Stimulated activated CD8-positive, alpha-beta memory T cell treated with anti-CD3 and anti-CD28 coated beads, Interleukin-4, amount 100 ng/mL, for 24 hours (primary cell): ENCODE results near the gene ADIG.

Experiments used
- DNase-seq: peaks from one replicate; pipeline ENCODE4 v3.0.0-alpha.2; 2020; ENCODE audit warnings: low read depth

ADIG gene

DNA sequence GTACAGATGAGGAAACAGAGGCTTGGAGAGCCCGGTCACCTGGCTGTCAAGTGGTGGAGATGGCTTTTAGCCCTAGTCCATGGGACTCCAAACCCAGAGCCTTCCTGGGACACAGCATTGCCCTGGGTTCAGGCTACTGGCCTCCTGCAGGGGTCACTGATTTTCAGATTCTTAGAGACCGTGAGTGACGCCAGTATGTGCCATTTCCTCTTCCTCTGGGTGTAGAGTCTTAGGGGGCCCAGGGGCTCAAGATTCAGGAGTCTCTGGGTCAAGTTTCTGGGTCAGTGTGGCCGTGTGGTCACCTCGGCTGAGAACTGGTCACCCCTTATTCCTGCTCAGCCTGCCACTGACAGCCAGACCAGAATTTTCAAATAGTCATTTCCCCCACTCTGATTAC, 21.2 kb downstream of the ADIG start:
- DNase-seq = no peak

DNA sequence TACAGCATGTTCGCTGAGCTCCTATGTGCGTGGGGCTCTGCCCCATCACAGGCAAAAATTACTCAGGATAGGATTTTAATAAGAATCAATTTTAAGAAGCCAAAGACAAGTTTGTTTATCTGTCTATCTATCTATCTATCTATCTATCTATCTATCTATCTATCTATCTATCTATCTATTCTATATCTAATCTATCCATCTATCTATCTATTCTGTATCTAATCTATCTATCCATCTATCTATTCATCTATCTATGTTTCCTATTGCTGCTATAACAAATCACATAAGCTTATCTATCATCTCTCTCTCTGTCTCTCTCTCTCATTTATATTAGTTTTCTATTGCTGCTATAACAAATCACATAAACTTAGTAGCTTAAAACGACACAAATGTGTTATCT, 22.3 kb downstream of the ADIG start:
- no peak for DNase-seq

DNA sequence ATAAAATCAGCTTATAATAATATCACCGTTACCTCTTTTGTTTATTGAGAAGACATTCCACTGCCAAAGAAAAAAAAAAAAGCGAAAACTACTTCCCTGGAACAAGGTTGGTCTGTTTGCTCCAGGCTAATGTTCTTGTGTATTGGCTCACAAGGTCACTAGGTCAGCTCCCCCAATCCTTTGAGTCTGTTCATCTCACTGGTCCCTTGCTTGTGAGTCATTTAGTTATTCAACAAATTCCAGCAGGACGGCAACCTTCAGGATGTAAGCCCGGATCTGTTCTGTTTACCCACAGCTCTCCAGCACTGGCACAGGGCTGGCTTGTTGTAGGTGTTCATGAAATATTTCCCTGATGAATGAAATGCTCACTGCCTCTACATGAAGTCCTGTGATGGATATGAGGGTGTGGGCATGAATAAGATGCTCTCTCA, 23.9 kb downstream of the ADIG start:
- DNase-seq = no peak

DNA sequence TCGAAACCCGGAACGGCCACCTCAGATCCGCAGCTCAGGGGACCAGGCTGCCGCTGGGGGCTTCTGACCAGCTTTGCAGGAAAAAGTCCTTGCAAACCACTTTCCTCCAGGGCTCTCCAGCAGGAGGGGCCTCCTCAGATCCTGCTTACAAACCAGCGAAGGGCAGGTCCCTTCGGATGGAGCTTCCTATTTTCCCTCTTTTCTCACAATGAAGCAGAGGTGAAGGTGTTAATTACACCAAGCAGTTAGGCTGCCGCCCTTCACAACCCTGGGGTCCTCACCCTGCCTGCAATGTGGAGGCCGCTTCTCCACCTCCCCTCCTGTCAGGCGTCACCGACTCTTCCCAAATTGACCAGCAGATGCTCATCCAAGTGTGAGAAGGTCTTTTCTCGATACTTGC, 26.4 kb downstream of the ADIG start:
- no peak for DNase-seq

DNA sequence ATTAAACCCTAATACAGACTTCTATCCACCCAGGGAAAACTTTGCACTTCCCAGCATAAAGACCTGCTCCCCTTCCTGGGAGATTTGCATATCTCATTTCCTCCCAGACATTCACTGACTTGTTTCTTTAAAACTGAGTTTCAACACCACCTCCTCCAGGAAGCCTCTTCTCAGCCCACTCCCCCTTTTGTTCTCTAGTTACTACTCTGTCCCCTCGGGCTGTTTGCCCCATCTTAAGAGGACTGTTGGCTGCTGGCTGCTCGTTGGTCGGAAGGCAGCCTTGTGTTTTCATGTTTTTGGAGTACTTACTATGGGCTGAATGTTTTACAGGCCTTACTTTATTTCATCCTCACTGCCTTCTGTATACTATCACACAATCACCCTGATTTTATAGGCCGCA, 27.2 kb downstream of the ADIG start:
- DNase-seq = no peak

DNA sequence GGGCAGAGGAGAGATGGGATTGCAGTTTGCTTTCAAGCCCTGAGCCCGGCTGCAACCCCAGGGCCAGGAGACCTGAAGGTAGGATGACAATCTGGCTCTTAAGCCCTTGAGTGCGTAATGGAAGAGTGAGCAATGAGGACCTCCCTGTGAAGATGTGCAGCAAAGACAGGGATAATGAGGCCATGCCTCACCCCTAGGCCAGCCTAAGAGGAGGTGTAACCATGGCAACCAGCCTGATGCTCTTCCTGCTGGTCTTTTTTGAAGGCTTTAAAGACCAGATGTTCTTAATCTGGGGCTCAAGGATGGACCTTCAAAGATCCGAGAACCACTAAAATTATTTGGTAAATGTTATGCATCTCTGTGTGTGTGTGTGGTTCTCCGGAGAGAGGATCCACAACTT, 28.8 kb downstream of the ADIG start:
- DNase-seq = no peak

DNA sequence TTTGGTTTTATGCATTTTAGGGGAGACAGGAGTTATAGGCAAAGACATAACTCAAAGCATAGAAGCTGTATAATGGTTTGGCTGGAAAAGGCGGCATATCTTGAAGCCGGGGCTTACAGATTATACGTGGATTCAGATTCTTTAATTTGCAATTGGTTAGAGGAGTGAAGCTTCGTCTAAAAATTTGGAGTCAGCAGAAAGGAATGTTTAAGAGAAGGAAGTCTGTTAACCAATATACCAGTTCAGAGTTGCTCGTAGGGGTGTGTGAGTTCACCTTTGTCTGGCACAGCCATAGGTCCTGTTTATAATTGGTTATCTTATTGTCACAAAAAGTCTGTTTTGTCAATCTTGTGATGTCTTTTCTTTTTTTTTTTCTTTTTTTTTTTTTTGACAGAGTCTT, 29.5 kb downstream of the ADIG start:
- no peak for DNase-seq

DNA sequence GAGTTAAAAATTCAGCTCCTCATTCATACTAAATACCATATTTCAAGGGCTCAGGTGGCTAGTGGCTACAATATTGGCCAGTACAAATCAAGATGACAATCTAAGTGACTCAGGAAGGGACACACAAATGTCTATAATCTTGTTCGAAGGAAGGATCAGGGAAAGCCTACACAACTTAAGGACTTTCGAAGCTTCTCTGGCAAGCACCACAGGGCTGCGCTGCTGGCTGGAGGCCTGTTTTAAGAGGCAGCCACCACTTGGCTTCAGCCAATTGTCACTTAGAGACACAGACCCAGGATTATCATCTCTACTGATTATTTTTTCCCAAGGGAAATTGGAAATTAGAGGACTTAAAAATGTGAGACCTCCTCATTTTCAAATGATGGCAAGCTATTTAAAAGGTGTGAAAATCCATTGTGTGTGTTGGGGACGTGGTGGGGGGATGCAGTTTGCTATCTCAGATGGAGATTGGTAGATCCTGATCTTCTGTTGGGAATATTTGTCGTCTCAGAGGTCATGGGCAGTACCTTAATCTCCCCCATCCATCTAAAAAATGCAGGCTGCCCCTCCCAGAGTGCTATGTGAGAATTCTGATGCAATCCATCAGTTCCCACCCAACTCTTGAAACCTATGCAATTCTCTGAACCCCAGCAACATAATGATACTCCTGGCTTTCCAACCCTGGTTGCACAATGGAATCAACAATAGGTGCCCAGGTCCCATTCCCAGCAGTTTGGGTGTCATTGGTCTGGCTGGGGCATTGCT, 31.9 kb downstream of the ADIG start:
- DNase-seq = no peak

DNA sequence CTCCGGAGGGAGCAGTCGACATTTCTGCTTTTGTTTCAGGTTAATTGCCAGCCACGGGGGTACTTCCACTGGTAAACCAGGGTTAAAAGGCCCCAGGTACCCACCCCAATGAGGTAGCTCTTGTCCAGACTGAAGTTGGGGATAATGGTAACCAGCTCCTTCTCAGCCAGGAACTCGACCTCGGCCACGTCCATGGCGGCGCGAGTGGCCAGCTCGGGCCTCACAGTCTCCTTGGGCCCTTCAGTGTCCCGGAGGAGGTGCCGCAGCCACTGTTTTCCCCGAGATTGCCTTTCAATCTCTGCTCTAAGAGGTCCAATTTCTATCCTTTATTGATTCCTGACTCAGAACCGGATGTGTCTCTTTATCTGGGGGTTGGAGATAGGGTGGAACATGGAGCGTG, 34.3 kb downstream of the ADIG start:
- DNase-seq = no peak

DNA sequence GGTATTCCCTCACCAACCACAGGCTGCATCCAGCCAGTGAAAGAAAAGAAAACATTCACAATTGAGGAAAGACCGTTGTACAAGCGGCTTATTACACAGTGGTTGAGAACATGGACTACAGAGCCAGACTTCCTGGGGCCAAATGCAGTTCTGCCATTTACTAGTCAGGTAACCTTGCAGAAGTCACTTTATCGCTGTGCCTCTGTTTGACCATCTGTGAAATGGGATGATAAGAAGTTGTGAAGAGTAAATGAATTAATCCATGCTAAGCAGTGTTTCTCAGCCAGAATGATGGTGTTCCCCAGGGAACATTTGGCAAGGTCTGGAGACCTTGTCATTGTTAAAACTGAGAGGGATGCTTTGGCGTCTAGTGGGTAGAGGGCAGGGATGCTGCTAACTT, 35.5 kb downstream of the ADIG start:
- no peak for DNase-seq

DNA sequence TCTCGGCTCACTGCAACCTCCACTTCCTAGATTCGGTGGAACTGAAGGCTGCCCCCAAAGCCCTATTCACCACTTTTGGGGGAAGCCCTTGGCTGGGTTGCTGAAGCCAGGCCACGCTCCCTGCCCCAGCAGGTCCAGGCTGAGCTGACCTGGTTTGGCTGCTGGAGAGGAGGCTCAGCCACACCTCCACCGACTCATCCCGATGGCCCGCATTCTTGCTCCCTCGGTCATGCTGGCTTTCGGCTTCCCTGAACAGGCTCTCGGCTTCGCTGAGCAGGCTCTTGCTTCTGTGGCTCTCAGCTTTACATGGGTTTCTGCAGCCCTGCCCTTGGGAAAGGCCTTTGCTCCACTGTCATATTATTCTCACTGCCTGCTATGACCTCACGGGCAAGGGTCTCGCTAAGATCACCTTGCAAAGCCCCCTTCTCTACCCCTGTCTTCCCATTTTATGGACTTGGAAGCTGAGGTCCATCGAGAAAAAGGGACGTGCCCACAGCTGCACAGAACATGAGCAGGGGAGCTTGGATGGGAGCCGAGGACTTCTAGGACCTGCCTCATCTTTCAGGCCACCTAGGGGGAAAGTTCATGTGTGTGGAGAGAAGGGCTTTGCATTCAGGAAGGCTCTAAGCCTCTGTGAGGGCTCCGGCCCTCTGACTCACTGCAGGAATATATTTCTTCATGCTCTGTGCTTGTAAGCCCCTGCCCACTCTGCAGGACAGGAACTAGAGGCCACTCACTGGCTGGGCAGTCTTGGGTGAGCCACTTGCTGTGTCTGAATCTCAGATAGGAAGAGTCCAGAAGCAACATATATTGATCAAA, 36.2 kb downstream of the ADIG start:
- DNase-seq = no peak

DNA sequence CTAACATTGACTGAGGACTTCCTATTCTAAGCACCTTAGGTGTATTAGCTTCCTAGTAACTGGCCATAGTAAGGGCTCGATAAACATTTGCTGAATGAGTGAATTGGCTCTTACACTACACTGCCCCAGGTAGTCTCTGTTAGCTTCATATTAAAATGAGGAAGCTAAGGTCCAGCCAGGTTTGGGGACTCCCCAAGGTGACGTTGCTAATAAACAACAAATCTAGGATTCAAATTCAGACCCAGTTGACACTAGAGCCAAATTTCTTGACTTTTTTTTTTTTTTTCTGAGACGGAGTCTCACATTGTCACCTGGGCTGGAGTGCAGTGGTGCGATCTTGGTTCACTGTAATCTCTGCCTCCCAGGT, 36.8 kb downstream of the ADIG start:
- DNase-seq = no peak

DNA sequence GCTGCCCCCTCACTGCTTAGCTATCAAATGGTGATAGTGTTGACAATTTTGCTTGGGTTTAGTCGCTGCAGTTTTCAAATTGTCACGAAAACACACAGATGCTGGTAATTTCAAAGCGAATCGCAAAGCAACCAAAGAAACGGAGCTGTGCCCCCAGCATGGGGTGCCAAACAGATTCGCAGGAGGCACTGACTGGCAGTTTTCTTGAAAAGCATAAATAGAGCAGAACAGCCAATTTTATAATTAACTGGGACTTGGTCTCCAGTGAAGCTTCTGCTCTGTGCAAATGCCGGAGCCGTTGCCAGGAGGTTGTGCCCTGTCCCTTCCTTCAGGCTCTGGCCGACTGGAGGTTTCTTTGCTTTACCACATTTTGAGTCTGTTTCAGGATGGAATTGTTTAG, 39.4 kb downstream of the ADIG start:
- no peak for DNase-seq

DNA sequence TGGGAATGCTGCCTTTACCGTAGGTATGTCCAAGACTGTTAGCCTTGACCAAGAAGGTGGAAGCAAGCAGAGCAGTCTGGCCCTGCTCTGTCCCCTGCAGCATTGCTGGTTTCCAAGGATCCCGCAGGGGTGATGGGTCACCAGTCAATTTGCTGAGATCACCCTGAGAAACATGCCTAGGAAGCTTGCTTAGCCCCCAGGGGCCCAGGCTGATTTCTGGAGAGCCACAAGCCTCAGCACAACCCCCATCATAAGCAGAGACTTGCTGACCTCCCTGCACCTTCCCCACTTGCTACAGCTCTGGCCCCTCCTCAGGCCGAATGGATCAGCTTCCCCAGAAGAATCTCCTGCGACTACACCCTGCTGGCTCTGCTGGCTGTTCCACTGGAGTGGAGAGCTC, 42.1 kb downstream of the ADIG start:
- DNase-seq = no peak

DNA sequence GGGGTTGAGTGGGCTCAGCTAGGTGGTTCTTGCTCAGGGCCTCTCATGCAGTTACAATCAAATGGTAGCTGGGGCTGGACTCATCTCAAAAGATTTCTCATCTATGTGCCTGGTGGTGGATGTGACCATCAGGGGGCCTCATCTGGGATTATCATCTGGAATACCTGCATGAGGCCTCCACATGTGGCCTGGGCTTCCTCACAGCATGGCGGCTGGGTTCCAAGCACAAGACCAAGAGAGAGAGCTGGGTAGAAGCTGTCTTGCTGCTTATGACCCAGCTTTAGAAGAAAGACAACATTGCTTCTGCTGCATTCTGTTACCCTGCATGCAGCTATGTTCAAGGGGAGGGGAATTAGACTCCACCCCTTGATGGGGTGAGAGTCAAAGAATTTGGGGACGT, 43.1 kb downstream of the ADIG start:
- DNase-seq = no peak

DNA sequence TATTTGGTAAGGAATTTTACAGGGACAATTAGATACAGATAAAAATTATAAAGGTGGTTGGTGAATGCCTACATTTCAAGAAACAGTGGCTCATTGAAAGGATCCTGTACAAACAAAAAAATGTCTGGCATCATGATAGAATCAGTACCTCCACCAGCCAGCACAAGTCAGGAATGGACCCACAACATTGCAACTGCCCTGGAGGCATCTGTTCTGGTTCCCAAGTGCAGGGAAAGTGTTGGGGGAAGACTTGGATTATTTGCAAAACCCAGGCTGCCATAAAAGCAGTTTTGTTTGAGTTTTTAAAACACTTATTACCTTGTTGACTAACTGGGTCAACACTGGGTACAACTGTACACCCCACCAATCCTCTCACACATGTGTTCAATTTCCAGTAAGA, 44.9 kb downstream of the ADIG start:
- DNase-seq = no peak

DNA sequence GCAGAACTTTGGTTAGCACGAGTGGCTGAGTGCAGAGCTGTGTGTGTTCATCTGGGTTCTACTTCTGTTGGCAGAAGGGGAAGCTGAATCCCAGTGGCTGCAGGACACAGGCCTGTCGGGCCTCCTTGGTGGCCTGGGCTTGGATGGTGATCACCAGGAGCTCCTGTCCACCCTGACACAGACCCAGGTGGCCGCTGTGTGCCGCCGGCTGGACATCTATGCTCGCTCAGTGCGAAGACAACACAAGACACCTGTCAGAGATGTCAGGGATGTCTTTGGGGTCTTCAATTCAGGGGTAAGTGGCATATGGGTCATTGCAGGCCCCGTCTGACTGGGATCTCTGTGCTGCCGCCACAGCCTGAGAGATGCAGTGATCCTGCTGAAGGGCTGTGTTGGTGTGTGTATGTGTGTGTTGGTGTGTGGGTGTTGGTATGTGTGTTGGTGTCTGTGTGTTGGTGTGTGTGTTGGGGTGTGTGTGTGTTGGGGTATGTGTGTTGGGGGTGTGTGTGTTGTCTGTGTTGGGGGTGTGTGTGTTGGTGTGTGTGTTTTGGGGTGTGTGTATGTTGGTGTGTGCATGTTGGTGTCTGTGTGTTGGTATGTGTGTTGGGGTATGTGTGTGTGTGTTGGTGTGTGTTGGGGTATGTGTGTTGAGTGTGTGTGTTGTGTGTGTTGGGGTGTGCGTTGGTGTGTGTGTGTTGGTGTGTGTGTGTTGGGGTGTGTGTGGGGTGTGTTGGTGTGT, 46.1 kb downstream of the ADIG start:
- DNase-seq = no peak

DNA sequence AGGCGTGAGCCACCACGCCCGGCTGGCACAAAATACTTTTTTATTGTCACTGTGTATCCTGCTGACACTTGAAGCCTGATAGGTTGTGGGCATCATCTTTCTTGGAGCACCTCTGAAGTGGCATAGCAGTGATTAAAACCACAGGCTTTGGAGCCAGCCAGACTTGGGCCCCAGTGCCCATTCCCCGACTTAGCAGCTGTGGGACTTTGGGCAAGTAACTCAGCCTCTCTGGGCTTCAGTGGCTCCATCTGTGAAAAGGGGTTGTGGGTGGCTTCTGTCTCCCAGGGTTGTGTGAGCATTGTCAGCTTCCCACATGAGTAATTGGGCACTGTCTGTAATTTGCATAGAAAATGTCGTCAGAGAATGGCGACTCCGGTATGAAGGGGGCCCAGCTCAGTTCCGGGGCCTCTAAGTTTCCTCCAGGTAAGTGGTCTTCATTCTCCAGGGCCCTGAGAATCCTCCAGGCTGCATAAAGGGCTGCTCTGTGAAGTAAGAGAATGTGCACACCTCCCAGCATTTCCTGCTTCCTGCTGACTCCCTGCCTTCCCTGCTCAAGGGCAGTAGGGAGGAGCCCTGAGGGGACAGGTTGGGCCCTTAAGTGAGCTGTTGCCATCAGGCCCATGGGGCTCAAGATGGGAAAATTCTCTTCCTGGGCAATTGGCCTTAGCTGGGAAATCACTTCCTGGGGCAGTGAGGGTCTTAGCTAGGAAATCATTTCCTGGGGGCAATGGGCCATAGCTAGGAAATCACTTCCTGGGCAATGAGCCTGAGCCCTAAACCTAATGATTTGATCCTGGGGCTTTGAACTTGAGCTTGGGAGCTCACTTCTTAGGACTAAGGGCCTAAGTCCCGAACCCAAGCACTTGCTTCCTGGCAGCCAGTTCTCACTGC, 47.8 kb downstream of the ADIG start:
- DNase-seq = no peak

DNA sequence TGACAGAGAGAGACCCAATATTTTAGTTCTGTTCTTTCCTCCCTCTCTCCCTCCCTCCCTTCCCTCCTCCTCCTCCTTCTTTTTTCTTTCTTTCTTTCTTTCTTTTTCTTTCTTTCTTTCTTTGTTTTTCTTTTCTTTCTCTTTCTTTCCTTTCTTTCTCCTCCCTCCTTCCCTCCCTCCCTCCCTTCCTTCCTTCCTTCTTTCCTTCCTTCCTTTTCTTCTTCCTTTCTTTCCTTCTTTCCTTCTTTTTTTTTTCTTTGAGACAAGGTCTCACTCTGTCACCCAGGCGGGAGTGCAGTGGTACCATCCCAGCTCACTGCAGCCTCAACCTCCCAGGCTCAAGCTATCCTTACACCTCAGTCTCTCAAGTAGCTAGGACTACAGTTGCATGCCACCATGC, 49.0 kb downstream of the ADIG start:
- no peak for DNase-seq

DNA sequence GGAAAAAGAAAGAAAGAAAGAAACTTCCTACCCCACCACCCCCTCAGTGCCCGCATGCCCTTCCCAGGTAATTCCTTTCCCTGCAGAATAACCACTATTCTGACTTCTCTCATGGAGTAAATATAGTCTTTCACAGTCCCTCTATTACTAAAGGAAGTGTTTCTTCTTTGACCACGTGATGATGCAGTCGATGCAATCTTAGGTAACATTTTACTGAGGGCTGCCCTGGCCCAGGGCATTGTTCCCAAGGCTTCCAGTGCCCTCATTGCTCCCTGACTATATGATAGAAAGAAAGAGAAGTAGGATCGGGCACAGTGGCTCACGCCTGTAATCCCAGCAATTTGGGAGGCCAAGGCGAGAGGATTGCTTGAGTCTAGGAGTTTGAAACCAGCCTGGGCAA, 49.7 kb downstream of the ADIG start:
- DNase-seq = no peak

DNA sequence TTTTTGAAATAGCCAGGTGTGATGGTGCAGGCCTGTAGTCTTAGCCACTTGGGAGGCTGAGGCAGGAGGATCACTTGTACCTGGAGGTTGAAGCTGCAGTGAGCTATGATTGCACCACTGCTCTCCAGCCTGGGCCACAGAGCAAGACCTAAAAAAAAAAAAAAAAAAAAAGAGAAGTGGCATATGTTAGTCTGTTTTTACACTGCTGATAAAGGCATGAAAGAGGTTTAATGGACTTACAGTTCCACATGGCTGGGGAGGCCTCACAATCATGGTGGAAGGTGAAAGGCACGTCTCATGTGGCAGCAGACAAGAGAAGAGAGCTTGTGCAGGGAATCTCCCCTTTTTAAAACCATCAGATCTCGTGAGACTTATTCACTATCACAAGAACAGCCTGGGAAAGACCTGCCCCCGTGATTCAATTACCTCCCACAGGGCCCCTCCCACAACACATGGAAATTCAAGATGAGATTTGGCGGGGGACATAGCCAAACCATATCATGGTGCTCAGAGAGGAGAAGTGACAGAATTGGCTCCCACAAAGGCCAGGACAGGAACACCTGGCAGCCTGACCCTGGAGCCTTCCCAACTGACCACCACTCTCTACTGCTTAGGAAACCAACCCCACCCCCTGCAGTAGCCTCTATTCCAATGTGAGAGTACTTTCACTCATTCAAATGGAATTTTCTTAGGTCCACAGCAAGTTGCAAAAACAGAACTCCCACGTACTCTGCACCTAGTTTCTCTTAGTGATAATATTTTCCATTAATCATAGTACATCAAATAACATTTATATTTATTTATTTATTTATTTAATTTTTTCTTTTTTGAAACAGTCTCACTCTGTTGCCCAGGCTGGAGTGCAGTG, 50.4 kb downstream of the ADIG start:
- DNase-seq = no peak
